Upper lobe of left lung (tissue), 6 donors: Measurements from ENCODE around the gene SPATA1. TPM values are rescaled to one million over a fixed set of nuclear protein-coding genes. Genes with fewer than 3 reads are reported as not detected.
A peak's percentile ranks its signal among the peaks of the same experiment; 100 is the strongest.

Experiments used
- ATAC-seq, 2 donors: fragments of 200-7000 bp; cut with Tn5 transposase; one replicate each; pipeline ENCODE4 v1.9.1; 2022; ENCODE audit warnings: mild to moderate bottlenecking in 2 of 2, moderate library complexity in 2 of 2; ENCODE audit not compliant: low FRiP score in 2 of 2
- DNase-seq, 2 donors: peaks; one replicate each; pipeline ENCODE4 v3.0.0-alpha.2; 2019 to 2020
- H3K27ac ChIP-seq, 4 donors: fragments of 200-600 bp; sonication (generic); one replicate each; pipeline ENCODE4 v1.5.1; 2016 to 2019
- H3K27me3 ChIP-seq, 4 donors: fragments of 200-600 bp; sonication (generic); one replicate each; pipeline ENCODE4 v1.5.1; 2017 to 2019
- H3K36me3 ChIP-seq, 4 donors: fragments of 200-600 bp; sonication (generic); one replicate each; pipeline ENCODE4 v1.5.1; 2016 to 2019
- H3K4me1 ChIP-seq, 4 donors: fragments of 200-600 bp; sonication (generic); one replicate each; pipeline ENCODE4 v1.5.1; 2018 to 2019
- H3K4me3 ChIP-seq, 4 donors: fragments of 200-600 bp; sonication (generic); one replicate each; pipeline ENCODE4 v1.5.1; 2017 to 2019; ENCODE audit warnings: mild to moderate bottlenecking in 2 of 4, moderate library complexity in 1 of 4
- H3K9me3 ChIP-seq, 4 donors: fragments of 200-600 bp; sonication (generic); one replicate each; pipeline ENCODE4 v1.5.1; 2018 to 2019
- EP300 ChIP-seq, 4 donors: sonication (generic); formaldehyde crosslinking; IDR thresholded peaks; one replicate each; pipeline ENCODE4 v1.5.1; 2017; ENCODE audit warnings: antibody characterized with exemption in 4 of 4, control low read depth in 2 of 4
- POLR2A ChIP-seq, 4 donors: fragments of 450-650 bp; IDR thresholded peaks; one replicate each; pipeline ENCODE4 v1.5.1; 2016 to 2017; ENCODE audit warnings: antibody characterized with exemption in 4 of 4, mild to moderate bottlenecking in 2 of 4
- POLR2AphosphoS5 ChIP-seq, 2 donors: sonication (generic); formaldehyde crosslinking; IDR thresholded peaks; one replicate each; pipeline ENCODE4 v1.5.1; 2017; ENCODE audit warnings: antibody characterized with exemption in 2 of 2
- WGBS, 2 donors: methylation state at CpG; one replicate each; pipeline ENCODE4 v1.1.5; 2017 to 2018; 5-methylcytosine and 5-hydroxymethylcytosine counted together
- total RNA-seq, 6 donors: library from RNA; depleted of rRNA in 4 of 6; stranded (reverse); fragments of >200 nt in 4 of 6; gene quantifications; one replicate each; pipeline versions ENCODE4 v1.1.0 to v1.2.1, GENCODE V29; 2016 to 2021
- TF ChIP-seq, protein P1 (sequence below), 6 experiments: fragments of 450-650 bp in 4 of 6; fragments of 200-600 bp in 2 of 6; sonication (generic) in 2 of 6; IDR thresholded peaks; one replicate each; pipeline ENCODE4 v1.5.1; 2016 to 2019; ENCODE audit warnings: antibody characterized with exemption in 6 of 6
- donor health status: DM: no; HTN: no; CAD: no; lungs with moderate emphysema.
- donor health status: DM: no; HTN: yes; CAD: no; lungs with severe emphysema.

The SPATA1 gene, protein sequence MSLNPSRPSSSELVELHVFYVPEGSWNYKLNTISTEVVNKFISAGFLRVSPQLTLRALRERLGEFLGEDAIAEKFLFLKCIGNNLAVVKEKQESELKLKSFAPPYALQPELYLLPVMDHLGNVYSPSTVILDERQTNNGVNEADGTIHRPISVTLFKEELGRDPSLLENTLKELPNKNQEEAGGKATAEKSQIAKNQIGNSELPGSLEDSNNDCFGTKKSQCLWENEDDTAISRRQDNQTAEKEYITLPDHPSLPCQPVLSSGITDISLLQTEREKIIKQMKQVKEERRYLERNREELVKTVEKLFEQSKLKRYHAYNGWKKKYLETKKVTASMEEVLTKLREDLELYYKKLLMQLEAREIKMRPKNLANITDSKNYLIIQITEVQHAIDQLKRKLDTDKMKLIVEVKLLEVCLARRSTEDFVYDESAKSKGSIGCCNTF
- total RNA-seq = 10 to 100 TPM in 1 of 6 donors, 1 to 10 TPM in 4, not detected in 1; 1.4 to 19.9 (median 1.7) TPM

DNA sequence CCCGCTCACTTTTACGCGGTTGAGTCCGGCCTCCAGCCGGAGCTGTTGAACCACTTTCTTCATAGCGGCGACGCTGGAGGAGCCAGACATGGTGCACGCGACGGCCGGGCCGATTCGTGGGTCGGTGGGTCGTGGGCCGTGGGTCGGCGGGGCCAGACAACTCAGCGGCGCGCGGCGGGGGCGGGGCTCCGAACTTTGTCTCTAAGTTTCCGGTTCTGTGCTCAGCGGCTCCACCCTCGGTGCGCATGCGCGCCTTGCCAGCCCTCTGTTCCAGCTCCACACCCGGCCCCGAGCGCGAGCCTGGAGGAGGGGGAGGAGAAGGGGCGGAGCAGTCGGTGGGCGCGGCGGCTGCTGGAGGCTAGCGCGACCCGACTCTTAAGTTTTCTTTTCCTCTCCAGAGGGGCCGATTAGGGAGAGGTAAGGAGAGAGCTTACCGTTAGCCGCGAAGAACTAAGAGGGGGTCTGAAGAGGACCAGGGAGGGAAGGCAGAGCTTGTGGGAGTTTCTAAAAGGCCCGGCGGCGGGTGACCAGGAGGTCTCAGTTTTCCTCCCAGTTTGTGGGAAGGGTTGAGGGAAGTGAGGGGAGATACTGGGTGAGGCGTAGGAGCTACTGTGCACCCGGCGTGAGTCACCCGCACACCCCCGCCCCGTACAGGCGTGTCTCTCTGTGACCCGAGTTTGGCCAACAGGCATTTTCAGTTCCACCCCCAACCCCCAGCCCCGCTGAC is at the start of gene SPATA1, which contains the start of gene GNG5:
Gene SPATA1, plus strand, starts transcription at position 385 of the 727 bp plus-strand sequence. CDS start 9,974 bp downstream, outside the sequence.
Gene GNG5, minus strand, starts transcription at position 580 of the 727 bp plus-strand sequence. Its CDS starts 490 bp downstream, at position 90.
- WGBS, 2 donors = 0% methylated on average over 27 to 36 of the region's 60 CpGs
- TF ChIP-seq, protein P1, sequence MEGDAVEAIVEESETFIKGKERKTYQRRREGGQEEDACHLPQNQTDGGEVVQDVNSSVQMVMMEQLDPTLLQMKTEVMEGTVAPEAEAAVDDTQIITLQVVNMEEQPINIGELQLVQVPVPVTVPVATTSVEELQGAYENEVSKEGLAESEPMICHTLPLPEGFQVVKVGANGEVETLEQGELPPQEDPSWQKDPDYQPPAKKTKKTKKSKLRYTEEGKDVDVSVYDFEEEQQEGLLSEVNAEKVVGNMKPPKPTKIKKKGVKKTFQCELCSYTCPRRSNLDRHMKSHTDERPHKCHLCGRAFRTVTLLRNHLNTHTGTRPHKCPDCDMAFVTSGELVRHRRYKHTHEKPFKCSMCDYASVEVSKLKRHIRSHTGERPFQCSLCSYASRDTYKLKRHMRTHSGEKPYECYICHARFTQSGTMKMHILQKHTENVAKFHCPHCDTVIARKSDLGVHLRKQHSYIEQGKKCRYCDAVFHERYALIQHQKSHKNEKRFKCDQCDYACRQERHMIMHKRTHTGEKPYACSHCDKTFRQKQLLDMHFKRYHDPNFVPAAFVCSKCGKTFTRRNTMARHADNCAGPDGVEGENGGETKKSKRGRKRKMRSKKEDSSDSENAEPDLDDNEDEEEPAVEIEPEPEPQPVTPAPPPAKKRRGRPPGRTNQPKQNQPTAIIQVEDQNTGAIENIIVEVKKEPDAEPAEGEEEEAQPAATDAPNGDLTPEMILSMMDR (IDR thresholded peaks at IDR 0.05) = peak in 1 of 6 experiments; percentile 2
- TF ChIP-seq POLR2AphosphoS5 (IDR thresholded peaks at IDR 0.05) = peak; percentile 76 to 83
- peak; percentile 56 to 91 (median 86) for TF ChIP-seq POLR2A (IDR thresholded peaks at IDR 0.05)
- peak in 1 of 4 donors; percentile 40 for TF ChIP-seq EP300 (IDR thresholded peaks at IDR 0.05)
- peak; percentile 97 to 99 for ATAC-seq
- DNase-seq = peak; percentile 99 to 100
- Histone ChIP-seq H3K27me3 (no peaks in the 10 kb centered on the region), H3K4me3 (peak within 1 kb of the TSS; percentile 48 to 76 (median 58)), H3K36me3 (peaks cover 0 to 3% (median 0%) of the 10 kb centered on the region in 4 donors), H3K4me1 (peaks cover 34 to 45% (median 35%) of the 10 kb centered on the region in 4 donors), H3K27ac (peak within 1 kb of the TSS; percentile 94 to 96 (median 95)), H3K9me3 (peaks cover 0 to 5% (median 0%) of the 10 kb centered on the region in 4 donors)

DNA sequence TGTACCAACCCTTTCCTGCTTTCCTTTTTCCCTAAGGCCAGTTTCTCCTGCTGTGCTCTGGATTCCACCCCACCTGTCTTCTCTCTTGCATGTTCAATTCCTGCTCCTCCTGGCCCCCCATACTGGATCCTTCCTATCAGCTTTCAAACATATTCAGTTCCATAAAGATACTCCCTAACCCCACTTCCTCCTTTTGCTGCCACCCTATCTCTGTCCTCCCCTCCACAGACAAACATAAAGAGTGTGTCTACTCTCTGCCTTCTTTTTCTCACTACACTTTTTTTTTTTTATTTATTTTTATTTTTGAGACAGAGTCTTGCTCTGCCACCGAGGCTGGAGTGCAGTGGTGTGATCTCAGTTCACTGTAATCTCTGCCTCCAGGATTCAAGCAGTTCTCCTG is 44.1 kb upstream of the SPATA1 start:
- DNase-seq (no peak), ATAC-seq (no peak)
- WGBS, 2 donors = 63 to 73% methylated on average over 1 of the region's 1 CpG
- H3K27ac ChIP-seq = no peak overlapping the region
- H3K4me1 ChIP-seq = no peaks in the 10 kb centered on the region
- H3K27me3 ChIP-seq = no peaks in the 10 kb centered on the region
- H3K36me3 ChIP-seq = no peaks in the 10 kb centered on the region
- TF ChIP-seq EP300 (IDR thresholded peaks at IDR 0.05) (no peak), POLR2AphosphoS5 (IDR thresholded peaks at IDR 0.05) (no peak), POLR2A (IDR thresholded peaks at IDR 0.05) (no peak)
- TF ChIP-seq, protein P1 (IDR thresholded peaks at IDR 0.05) = no peak
- no peak overlapping the region for H3K4me3 ChIP-seq
- no peaks in the 10 kb centered on the region for H3K9me3 ChIP-seq

DNA sequence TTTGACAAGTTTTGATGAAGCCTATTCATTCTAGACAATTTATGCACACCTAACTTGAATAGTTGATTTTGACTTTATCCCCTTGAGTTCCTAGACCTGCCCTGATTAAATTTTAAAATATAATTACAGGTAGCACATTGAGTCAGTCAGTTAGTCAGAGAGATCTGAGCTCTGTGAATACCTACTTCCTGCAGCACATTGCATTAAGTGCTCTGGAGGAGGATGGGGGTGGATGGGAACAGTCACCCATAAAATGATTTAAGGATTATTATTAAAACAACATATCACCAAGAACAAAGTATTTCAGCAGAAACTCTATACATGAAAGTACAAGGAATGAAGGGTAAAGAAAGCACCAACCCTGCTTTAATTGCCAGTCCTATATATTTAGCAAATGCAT is 38.9 kb upstream of the SPATA1 start:
- Histone ChIP-seq H3K9me3 (no peaks in the 10 kb centered on the region), H3K4me1 (no peaks in the 10 kb centered on the region), H3K4me3 (no peak overlapping the region), H3K36me3 (no peaks in the 10 kb centered on the region), H3K27me3 (no peaks in the 10 kb centered on the region), H3K27ac (no peak overlapping the region)
- DNase-seq (no peak), ATAC-seq (no peak)
- TF ChIP-seq POLR2A (IDR thresholded peaks at IDR 0.05) (no peak), EP300 (IDR thresholded peaks at IDR 0.05) (no peak), POLR2AphosphoS5 (IDR thresholded peaks at IDR 0.05) (no peak)
- TF ChIP-seq, protein P1 (IDR thresholded peaks at IDR 0.05) = no peak

DNA sequence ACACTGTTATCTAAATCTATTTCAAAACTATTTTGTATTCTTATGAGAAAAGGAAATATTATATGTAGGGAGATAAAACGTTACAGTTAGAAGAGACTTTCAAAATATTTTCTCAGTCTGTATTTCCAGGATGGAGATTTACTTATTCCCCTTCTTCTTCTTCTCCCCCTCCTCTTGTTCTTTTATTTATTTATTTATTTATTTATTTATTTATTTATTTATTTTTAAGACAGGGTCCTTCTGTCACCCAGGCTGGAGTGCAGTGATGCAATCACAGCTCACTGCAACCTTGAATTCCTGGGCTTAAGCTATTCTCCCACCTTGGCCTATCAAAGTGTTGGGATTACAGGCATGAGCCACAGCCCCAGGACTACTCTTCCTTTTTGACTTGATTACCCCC is 30.0 kb upstream of the SPATA1 start:
- ATAC-seq = no peak
- 58 to 75% methylated on average over 1 of the region's 1 CpG for WGBS, 2 donors
- TF ChIP-seq POLR2AphosphoS5 (IDR thresholded peaks at IDR 0.05) (no peak), EP300 (IDR thresholded peaks at IDR 0.05) (no peak), POLR2A (IDR thresholded peaks at IDR 0.05) (no peak)
- TF ChIP-seq, protein P1 (IDR thresholded peaks at IDR 0.05) = no peak

More for the DNA sequence above, 30.0 kb upstream of the SPATA1 start:
- Histone ChIP-seq H3K4me3 (no peak overlapping the region), H3K27me3 (no peaks in the 10 kb centered on the region), H3K36me3 (peaks cover 0 to 3% (median 0%) of the 10 kb centered on the region in 4 donors), H3K4me1 (peaks cover 12 to 18% (median 14%) of the 10 kb centered on the region in 4 donors), H3K27ac (no peak overlapping the region), H3K9me3 (peaks cover 0 to 6% (median 0%) of the 10 kb centered on the region in 4 donors)
- no peak for DNase-seq
